Stromal cell of bone marrow (primary cell): ENCODE results near the gene EFCAB6.

ENCODE experiments used
- DNase-seq: peaks from one replicate; pipeline ENCODE4 v3.0.0-alpha.2; 2012; ENCODE audit warnings: low read depth

EFCAB6 gene

GRCh38 chr22:43819421-43819921, 7.4 kb upstream of the EFCAB6 start:
- no peak for DNase-seq

- no peak for DNase-seq
Measured at GRCh38 chr22:43818981-43819380, 6.9 kb upstream of the EFCAB6 start.

GRCh38 chr22:43817402-43817801, 5.3 kb upstream of the EFCAB6 start:
- no peak for DNase-seq

- no peak for DNase-seq
Measured at GRCh38 chr22:43814264-43814663, 2.2 kb upstream of the EFCAB6 start.

- no peak for DNase-seq
Measured at GRCh38 chr22:43812890-43813289, 785 bp upstream of the EFCAB6 start.

- peak; percentile 25 for DNase-seq
Measured at GRCh38 chr22:43811777-43812148, 342 bp downstream of the EFCAB6 start.

- DNase-seq = no peak
Measured at GRCh38 chr22:43802897-43803495, 9.1 kb downstream of the EFCAB6 start.

- no peak for DNase-seq
Measured at GRCh38 chr22:43800970-43801369, 11.1 kb downstream of the EFCAB6 start.

GRCh38 chr22:43798492-43798891, 13.6 kb downstream of the EFCAB6 start:
- no peak for DNase-seq

- peak; percentile 28 for DNase-seq
Measured at GRCh38 chr22:43796567-43796966, 15.5 kb downstream of the EFCAB6 start.

- DNase-seq = no peak
Measured at GRCh38 chr22:43795320-43795719, 16.8 kb downstream of the EFCAB6 start.

- DNase-seq = no peak
Measured at GRCh38 chr22:43792905-43793304, 19.2 kb downstream of the EFCAB6 start.

- DNase-seq = peak; percentile 89
Measured at GRCh38 chr22:43789452-43789851, 22.7 kb downstream of the EFCAB6 start.

GRCh38 chr22:43783777-43784176, 28.3 kb downstream of the EFCAB6 start:
- no peak for DNase-seq

GRCh38 chr22:43782448-43782847, 29.7 kb downstream of the EFCAB6 start:
- DNase-seq = no peak

GRCh38 chr22:43777286-43777685, 34.8 kb downstream of the EFCAB6 start:
- DNase-seq = peak; percentile 45

GRCh38 chr22:43776081-43776670, 35.9 kb downstream of the EFCAB6 start:
- DNase-seq = no peak

- no peak for DNase-seq
Measured at GRCh38 chr22:43774318-43774915, 37.7 kb downstream of the EFCAB6 start.

GRCh38 chr22:43772831-43773230, 39.3 kb downstream of the EFCAB6 start:
- no peak for DNase-seq

- no peak for DNase-seq
Measured at GRCh38 chr22:43755452-43755851, 56.7 kb downstream of the EFCAB6 start.

- no peak for DNase-seq
Measured at GRCh38 chr22:43755011-43755410, 57.1 kb downstream of the EFCAB6 start.

GRCh38 chr22:43754176-43754575, 57.9 kb downstream of the EFCAB6 start:
- no peak for DNase-seq

GRCh38 chr22:43753688-43754087, 58.4 kb downstream of the EFCAB6 start:
- DNase-seq = no peak

GRCh38 chr22:43750751-43751150, 61.4 kb downstream of the EFCAB6 start:
- no peak for DNase-seq
